HG02943 (cell line): ENCODE results near the gene SPINK6.

Source experiments
- ATAC-seq: cut with Tn5 transposase; IDR thresholded peaks from one replicate; pipeline ENCODE4 v1.9.1; 2021; ENCODE audit warnings: mild to moderate bottlenecking, low read depth, moderate library complexity; ENCODE audit not compliant: unreplicated experiment

The SPINK6 gene, protein sequence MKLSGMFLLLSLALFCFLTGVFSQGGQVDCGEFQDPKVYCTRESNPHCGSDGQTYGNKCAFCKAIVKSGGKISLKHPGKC

DNA sequence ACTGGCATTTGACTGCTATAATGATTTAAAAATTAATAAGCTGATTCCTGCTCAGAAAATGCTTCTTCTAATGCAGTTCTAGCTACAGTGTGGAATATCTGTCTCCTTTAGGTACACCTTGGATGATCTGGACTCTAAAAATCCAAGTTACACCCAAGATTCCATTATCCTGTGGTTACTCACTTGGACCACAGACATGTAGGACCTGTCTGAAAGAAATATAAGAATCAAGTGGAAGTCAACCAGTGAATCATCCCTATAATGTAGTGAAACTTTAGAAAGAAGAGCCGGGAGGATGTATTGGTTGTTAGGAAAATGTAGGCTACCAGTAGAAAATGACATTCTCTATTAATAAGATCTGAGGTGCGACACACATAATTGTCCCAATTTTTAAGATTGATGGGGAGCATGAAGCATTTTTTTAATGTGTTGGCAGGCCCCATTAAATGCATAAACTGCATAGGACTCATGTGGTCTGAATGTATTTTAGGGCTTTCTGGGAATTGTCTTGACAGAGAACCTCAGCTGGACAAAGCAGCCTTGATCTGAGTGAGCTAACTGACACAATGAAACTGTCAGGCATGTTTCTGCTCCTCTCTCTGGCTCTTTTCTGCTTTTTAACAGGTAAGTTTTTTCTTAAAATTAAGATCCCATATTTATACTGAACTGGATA, at the start of gene SPINK6:
TSS of gene SPINK6 (plus strand) at position 512 of the 673 bp plus-strand sequence. CDS start at position 567, 55 bp downstream.
- ATAC-seq, result no peak

DNA sequence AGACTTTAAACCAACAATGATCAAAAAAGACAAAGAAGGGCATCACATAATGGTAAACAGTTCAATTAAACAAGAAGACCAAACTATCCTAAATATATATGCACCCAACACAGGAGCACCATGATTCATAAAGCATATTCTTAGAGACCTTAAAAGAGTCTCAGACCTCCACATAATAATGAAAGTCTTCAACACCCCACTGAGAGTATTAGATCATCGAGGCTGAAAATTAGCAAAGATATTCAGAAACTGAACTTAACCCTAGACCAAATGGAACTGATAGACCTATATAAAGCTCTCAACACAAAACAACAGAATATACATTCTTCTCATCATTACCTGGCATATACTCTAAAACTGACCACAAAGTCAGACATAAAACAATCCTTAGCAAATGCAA, 46.2 kb upstream of the SPINK6 start:
- ATAC-seq, result no peak

DNA sequence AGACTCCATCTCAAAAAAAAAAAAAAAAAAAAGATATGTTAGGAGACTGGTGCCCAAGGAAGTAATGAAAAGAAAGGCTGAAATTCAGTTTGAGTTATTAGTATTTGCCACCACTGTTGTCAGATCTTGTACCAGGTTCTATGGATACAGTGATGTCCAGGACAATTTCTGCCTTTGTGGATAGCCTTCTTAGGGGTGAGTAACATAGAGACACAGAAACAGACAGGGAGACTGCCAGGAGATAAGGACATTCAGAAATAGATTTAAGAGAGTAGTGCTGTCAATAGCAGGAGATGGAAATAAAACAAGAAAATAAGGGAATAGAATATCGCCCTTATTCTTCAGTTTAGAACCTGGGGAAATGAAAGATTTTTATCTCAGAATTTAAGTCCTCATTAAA, 40.8 kb upstream of the SPINK6 start:
- ATAC-seq, result no peak

DNA sequence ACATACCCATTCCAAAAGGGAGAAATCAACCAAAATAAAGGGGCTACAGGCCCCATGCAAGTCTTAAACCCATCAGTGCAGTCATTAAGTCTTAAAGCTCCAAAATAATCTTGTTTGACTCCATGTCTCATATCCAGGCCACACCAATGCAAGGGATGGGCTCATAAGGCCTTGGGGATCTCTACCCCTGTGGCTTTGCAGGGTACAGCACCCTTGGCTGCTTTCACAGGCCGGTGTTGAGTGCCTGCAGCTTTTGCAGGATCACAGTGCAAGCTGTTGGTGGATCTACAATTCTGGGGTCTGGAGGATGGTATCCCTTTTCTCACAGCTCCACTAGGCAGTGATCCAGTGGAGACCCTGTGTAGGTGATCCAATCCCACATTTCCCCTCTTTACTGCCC, 39.5 kb upstream of the SPINK6 start:
- ATAC-seq, result no peak

DNA sequence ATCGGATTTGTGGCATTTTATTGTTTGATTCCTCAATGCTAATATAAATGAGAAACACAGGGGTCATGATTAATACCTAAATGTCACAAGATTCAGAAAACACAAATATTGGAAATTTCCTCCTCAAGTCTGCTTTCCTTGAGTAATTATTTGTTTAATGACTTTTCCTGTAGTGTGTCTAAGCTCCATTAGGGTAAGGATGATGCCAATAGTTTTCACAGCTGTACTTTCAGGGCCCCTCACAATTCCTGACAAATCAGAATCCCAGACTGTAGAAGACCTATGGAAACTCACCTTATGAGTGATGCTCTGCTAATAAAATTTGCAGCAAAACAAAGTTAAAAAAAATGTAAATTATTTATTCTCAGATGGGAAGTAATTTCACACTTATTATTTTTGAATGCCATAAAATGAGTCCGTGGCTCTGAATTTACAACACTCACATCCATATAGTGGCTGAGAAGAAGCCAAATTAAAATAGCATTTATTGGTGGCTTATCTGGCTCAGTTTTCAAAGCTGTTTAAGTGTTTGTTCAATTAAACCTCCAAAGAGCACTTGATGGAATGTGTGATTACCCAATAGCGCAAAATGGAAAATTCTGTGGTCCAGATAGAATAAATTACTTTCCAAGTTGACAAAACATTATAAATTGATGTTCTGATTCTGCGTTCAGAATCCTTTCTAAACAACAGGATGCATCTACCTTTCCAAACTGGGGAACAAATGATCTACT, 36.1 kb upstream of the SPINK6 start:
- no peak for ATAC-seq

DNA sequence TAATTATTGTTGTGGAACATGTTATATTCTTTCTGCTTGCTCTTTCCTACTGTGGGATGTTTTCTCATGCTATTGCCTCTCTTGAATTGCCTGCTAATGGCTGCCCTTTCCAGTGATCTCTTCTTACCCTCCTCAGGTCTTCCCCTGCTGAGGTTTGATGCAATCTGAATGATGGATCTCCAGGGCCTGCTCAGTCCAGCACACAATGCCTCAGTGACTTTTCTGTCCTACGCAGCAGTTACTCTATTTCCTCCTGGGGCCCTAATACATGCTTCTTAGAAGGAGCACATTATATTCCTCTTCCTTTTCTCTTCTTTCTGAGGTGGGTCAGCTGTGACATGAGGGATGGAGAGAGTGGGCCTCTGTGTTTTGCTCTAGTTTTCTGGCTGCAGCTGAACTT, 34.6 kb upstream of the SPINK6 start, which contains the start of gene SPINK14:
TSS of gene SPINK14 (plus strand) at position 301 of the 400 bp plus-strand sequence. CDS start 1,187 bp downstream, outside the sequence.
- ATAC-seq, result no peak

DNA sequence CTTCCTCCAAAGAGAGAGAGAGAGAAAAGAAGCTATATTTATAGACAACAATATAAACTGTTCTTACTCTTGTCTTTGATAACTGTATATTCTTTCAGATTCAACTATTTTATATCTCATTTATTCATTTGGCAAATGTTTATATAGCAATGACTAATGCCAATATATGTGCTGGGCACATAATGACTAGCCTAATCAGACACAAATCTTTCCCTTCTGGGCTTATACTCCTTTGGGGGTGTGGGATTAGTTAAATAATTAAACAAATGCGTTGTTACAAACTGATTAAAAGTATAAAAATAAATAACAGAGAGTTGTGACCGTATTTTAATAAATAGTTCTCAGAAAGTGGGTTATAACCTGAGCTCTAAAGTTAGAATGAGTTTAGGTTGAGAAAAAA, 30.5 kb upstream of the SPINK6 start:
- ATAC-seq, result no peak

DNA sequence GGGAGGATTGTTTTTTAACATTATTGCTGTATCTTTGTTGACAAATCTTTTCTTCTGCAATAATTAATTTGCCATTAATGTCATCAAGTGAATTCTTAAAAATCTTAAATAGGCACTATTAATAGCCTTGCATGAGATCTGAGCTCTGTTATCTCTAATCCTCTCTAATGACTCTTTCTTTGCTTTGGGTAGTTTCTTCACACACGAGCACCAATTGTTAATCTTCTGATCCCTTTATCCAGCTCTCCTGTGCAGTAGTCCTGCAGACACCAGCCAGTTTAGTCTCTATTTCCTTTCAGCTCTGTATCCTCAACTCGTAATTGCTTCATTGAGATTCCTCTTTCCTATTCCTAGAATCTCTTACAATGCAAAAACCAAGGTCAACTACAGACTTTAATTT, 26.4 kb upstream of the SPINK6 start:
- no peak for ATAC-seq

DNA sequence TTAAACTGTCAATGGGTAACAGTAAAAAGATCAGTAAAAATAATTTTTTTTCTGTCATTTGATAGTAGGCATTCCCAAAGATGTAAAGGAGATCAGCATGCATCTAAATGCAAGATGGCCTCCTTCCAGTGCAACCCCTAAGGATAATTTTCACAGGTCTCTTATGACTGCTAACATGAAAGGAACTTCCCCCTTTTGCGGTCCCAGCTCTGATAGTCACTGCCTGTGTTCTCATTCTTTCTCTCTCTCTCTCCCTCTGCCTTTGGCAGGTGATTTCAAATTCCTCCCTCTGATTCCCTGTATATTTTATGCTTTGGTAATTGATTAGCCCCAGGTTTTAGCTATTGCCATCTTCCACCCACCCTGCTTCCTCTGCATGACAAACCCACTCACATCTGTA, 25.6 kb upstream of the SPINK6 start:
- ATAC-seq, result no peak

DNA sequence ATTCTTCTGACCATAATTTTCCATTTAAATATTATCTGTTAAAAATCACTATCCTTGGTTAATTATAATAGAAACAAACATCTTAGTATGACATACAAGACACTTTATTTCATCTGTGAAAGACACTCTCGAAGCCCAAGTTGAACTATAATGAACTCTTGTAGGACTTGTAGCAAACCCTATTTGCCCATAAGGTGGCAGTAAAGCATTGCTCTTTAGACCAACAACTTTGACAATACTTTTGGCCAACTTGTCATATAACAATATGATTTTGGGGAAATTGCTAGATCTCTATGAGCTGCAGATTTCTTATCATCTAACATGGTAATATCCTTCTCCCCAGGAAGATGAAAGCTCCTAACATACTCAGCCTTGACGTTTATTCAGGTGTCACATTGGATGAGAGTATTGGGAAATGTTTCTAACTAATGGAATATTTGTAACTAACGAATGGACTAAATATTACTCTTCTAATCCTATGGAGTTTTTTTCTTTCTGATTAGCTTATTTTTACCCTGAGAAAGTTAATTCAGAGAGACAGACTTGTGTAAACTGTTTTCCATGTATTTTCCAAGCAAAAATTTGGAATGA, 23.5 kb upstream of the SPINK6 start:
- ATAC-seq, result no peak

DNA sequence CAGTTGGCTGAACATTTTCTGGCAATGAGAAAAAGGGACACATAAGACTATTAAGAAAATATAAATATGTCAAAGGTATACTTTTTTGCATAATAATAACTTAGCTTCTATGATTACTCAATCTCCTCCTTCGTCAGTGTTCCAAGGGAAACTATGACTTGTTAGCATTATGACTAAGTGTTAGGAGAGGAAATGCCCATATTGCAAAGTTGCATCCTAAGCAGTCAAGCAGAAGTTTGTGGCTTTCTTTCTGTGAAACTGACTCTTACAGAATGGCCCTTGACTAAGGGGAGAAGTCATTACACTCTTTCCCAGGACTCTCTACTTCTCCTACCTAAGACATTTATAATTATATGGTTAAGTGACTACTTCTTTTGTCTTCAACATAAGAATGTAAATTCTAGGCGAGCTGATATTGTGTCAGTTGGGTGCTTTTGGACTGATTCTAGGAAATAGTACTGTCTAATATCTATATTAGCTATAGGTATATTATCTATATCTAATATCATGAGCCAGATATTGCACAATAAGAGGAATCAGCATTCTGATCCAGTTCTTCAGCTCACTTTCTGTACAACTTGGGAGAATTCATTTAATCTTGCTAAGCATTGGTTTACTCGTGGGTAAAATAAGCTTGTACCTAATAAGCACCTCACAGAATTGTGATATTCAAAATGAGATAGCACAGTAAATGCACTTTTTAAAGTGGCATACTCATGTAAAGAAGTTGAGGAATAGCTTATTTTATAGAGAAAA, 16.4 kb upstream of the SPINK6 start:
- ATAC-seq, result no peak

DNA sequence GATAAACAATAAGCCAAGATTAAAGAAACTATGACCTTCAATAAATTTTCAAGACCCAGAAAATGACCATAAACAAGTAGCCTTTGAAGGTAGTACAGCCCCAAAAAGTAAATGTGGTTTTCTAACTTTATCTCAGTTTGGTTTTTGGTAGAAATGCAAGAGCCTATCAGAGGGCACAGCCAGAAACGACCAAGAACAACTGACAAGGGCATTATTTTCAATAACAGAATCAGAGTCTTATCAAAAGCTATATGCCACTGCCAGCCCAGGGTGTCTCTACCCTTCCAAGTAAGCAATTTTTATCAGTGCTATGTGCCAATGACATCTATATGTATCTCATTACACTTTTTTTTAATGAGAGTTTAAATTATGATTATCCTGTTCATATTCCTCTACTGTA, 11.8 kb upstream of the SPINK6 start:
- ATAC-seq, result no peak

DNA sequence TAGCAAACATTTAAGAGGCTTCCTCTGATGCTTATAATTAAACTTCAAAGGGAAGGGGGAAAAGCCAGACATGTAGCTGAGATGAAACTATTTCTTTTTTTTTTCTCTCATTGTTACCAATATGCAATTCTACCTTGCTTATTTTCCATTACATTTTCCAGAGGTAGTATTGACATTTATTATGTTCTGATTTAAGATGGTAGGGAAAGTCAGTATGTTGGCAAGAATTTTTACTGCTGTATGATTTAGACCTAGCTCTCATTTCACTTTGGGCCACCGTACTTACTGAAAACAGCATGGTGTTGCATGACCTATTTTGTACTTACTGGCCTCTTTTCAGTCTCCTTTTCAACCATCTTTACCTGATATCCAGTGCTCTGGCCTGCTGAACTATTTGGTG, 9.6 kb upstream of the SPINK6 start:
- ATAC-seq, result no peak

DNA sequence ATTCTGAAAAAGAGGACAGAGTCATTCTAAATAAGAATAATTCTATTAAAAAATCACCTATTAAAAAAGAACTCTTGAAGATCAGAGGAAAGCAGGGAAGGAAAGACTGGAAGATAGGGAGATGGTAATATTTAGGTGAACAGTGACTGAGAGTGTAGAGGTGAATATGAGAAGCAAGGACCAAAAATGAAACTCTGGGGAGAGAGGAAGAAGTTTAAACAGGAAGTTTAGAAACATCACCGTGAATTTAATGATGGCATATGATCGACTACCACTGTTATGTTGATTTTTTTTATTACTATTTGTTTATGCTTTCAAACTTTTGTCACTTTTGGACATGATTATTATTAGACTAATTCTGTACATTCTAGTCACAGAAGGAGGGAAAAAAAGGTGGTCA, 1.7 kb upstream of the SPINK6 start:
- no peak for ATAC-seq

DNA sequence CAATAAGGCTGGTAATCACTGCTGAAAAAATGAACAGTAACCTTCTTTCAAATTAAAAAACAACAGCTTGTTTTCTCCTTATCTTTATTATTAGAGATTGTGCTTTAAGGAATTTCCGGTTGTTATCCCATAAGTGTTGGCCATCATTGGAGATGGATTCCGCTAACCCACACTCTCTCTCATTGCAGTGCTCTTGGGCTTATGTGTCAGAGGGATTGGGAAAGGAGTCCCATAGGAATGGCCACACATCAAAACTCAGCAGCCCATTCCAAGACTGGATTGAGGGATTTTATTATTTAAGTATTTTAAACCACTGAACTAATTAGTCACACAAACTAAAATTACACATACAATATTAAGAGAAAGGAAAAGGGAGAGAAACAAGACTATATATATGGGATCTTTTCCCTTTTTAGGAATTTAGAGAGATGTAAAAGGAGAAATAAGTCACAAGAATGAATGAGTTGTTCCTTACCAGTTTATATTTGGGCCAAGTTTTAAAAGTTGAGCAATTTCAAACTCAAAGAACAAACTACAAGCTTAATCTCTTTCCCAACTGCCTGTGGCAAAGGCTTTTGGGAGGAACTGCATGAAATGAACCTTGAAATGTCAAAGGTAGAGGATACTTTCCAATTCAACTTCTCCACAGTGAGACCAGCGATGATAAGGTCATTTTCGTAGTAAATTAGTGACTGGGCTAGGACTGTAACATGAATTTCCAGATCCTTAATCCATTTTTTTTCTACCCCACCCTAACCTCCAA, 2.4 kb downstream of the SPINK6 start:
- no peak for ATAC-seq

DNA sequence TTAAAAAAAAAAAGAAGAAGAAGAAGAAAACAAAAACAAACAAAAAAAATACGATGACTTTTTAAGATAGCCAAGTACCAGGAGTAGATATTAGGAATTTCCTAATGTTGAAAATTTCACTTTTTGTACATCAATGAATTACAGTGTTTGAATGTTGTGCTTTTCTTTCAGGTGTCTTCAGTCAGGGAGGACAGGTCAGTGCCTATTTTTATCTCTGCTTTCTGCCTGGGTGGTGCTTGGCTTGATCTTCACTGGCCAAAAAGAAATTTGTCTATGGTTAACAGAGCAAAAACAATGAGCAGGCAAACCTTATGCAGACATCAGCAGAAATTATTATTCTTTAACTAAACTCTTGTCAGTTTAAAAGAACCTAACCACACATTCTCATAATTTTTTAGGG, 3.0 kb downstream of the SPINK6 start:
- no peak for ATAC-seq

DNA sequence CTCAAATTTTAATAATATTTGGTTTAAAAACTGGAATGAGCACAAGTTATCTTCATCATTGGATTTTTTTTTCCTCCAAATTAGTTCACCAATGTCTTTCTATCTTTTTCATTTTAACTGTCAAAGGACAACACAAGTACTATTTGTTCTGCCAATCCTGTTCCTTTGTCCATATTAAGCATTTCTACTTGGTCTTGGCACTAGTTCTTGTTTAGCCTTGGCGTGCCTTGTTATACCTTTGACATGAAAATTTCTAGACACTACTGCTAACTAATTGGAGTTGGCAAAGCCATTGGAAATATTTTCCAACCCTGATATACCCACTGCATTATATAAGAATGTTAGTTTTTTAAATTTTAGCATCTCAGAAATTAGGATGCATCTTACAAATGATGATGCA, 3.8 kb downstream of the SPINK6 start:
- no peak for ATAC-seq

DNA sequence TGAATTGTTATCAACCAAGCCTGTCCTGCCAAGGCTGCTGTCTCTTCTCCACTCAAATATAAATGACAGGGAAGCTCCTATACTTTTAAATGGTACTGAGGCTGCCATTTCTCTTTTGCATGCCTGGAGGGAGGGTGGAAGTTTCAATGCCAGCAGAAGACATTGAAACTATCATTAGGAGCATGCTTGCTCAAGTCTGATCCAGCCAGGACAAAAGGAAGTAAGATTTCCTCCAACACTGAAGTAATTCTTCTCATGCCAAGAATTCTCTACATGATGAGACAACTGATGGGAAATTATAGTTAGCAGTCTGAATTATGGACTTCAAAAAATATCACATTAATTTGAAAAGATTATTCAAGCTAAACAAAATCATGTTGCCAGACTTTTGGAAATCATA, 5.4 kb downstream of the SPINK6 start:
- ATAC-seq, result no peak

DNA sequence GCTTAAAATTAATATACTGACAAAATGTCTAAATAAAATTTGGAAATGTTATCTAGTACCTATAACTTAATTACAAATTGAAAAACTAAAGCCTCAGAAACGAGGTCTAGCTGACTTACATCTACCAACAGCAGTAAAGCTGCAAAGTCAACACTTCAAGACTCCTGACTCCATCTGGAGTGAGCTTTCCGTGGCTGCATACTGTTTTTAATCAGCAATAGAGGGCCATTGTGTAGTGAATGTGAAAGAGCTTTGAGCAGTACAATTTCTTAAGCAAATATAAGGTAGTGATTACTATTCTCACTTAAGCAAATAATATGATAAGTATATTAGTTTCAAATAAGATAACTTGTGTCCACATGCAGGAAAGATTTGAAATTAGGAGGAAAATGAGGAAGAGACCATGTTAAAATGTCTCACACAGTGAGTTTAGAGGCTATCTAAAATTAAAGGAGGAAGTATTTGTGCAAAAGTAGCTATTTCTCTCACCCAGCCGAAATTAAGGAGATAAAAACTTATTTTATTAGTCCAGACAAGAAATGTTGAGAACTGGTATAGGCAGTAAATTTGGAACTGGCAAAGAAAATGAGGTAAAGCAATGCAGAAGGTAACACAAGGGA, 6.4 kb downstream of the SPINK6 start:
- no peak for ATAC-seq
